Measurements from ENCODE around the gene KAZN. TPM values are rescaled to one million over a fixed set of nuclear protein-coding genes. Genes with fewer than 3 reads are reported as not detected.

KAZN gene
- total and polyA plus RNA-seq, 2 donors from 2014 or later, result 17.4 to 60.8 TPM

- Histone ChIP-seq H3K9me3 (ENCODE audit: control insufficient read depth in 2 of 3, insufficient read depth in 1 of 3, low read length in 3 of 3) (peaks cover 0 to 2% (median 0%) of the 10 kb centered on the region in 3 donors), H3K4me1 (ENCODE audit: control insufficient read depth in 2 of 3, insufficient read depth in 2 of 3, low read depth in 1 of 3, low read length in 3 of 3) (no peaks in the 10 kb centered on the region), H3K27ac (ENCODE audit: low read depth in 2 of 2, low read length in 2 of 2) (no peak overlapping the region), H3K9ac (ENCODE audit: low read length in 3 of 3) (no peak overlapping the region), H3K36me3 (ENCODE audit: control insufficient read depth in 2 of 3, insufficient read depth in 3 of 3, low read length in 3 of 3) (no peaks in the 10 kb centered on the region), H3K4me3 (ENCODE audit: low read length in 3 of 3) (no peak overlapping the region), H3K27me3 (ENCODE audit: control insufficient read depth, insufficient read depth, low read length) (no peaks in the 10 kb centered on the region)
- intact Hi-C loops (cut with DNase I), result no loop called here
- DNase-seq (no peak), FAIRE-seq (no peak)
- TF ChIP-seq CTCF (IDR thresholded peaks at IDR 0.05; ENCODE audit: borderline replicate concordance, extremely low read depth, insufficient read depth), result no peak
Observed at GRCh38 chr1:14561014-14561693, 37.3 kb upstream of the KAZN start.

- no peak overlapping the region for H3K27ac ChIP-seq (ENCODE audit: low read depth in 2 of 2, low read length in 2 of 2)
- intact Hi-C loops (cut with DNase I), result no loop called here
- no peak for FAIRE-seq
- no peaks in the 10 kb centered on the region for H3K36me3 ChIP-seq (ENCODE audit: control insufficient read depth in 2 of 3, insufficient read depth in 3 of 3, low read length in 3 of 3)
- peaks cover 0 to 13% (median 2%) of the 10 kb centered on the region in 3 donors for H3K9me3 ChIP-seq (ENCODE audit: control insufficient read depth in 2 of 3, insufficient read depth in 1 of 3, low read length in 3 of 3)
- no peaks in the 10 kb centered on the region for H3K4me1 ChIP-seq (ENCODE audit: control insufficient read depth in 2 of 3, insufficient read depth in 2 of 3, low read depth in 1 of 3, low read length in 3 of 3)
- H3K4me3 ChIP-seq (ENCODE audit: low read length in 3 of 3), result no peak overlapping the region
- DNase-seq, result no peak
- H3K27me3 ChIP-seq (ENCODE audit: control insufficient read depth, insufficient read depth, low read length), result no peaks in the 10 kb centered on the region
- no peak for TF ChIP-seq CTCF (IDR thresholded peaks at IDR 0.05; ENCODE audit: borderline replicate concordance, extremely low read depth, insufficient read depth)
- no peak overlapping the region for H3K9ac ChIP-seq (ENCODE audit: low read length in 3 of 3)
Observed at GRCh38 chr1:14565090-14565489, 33.4 kb upstream of the KAZN start.

- no peak for DNase-seq
- TF ChIP-seq CTCF (IDR thresholded peaks at IDR 0.05; ENCODE audit: borderline replicate concordance, extremely low read depth, insufficient read depth), result no peak
- FAIRE-seq, result no peak
- H3K36me3 ChIP-seq (ENCODE audit: control insufficient read depth in 2 of 3, insufficient read depth in 3 of 3, low read length in 3 of 3), result no peaks in the 10 kb centered on the region
- H3K4me1 ChIP-seq (ENCODE audit: control insufficient read depth in 2 of 3, insufficient read depth in 2 of 3, low read depth in 1 of 3, low read length in 3 of 3), result no peaks in the 10 kb centered on the region
- intact Hi-C loops (cut with DNase I), result no loop called here
- H3K27me3 ChIP-seq (ENCODE audit: control insufficient read depth, insufficient read depth, low read length), result no peaks in the 10 kb centered on the region
- no peak overlapping the region for H3K9ac ChIP-seq (ENCODE audit: low read length in 3 of 3)
- no peak overlapping the region for H3K27ac ChIP-seq (ENCODE audit: low read depth in 2 of 2, low read length in 2 of 2)
- peaks cover 0 to 13% (median 2%) of the 10 kb centered on the region in 3 donors for H3K9me3 ChIP-seq (ENCODE audit: control insufficient read depth in 2 of 3, insufficient read depth in 1 of 3, low read length in 3 of 3)
- no peak overlapping the region for H3K4me3 ChIP-seq (ENCODE audit: low read length in 3 of 3)
Observed at GRCh38 chr1:14567056-14567455, 31.4 kb upstream of the KAZN start.

- Histone ChIP-seq H3K4me1 (ENCODE audit: control insufficient read depth in 2 of 3, insufficient read depth in 2 of 3, low read depth in 1 of 3, low read length in 3 of 3) (no peaks in the 10 kb centered on the region), H3K36me3 (ENCODE audit: control insufficient read depth in 2 of 3, insufficient read depth in 3 of 3, low read length in 3 of 3) (no peaks in the 10 kb centered on the region), H3K9ac (ENCODE audit: low read length in 3 of 3) (no peak overlapping the region), H3K27ac (ENCODE audit: low read depth in 2 of 2, low read length in 2 of 2) (no peak overlapping the region), H3K27me3 (ENCODE audit: control insufficient read depth, insufficient read depth, low read length) (no peaks in the 10 kb centered on the region), H3K9me3 (ENCODE audit: control insufficient read depth in 2 of 3, insufficient read depth in 1 of 3, low read length in 3 of 3) (peaks cover 0 to 13% (median 2%) of the 10 kb centered on the region in 3 donors), H3K4me3 (ENCODE audit: low read length in 3 of 3) (no peak overlapping the region)
- no peak for TF ChIP-seq CTCF (IDR thresholded peaks at IDR 0.05; ENCODE audit: borderline replicate concordance, extremely low read depth, insufficient read depth)
- DNase-seq, result no peak
- FAIRE-seq, result no peak
- intact Hi-C loops (cut with DNase I), result no loop called here
Observed at GRCh38 chr1:14567903-14568302, 30.6 kb upstream of the KAZN start.

All from kidney (tissue), 14 donors.